Right forelimb (tissue), 1 donor: ENCODE data around the gene EGFL7.

Experiments used
- DNase-seq: peaks from one replicate; pipeline ENCODE4 v3.0.0-alpha.2; 2018

The EGFL7 gene

DNA sequence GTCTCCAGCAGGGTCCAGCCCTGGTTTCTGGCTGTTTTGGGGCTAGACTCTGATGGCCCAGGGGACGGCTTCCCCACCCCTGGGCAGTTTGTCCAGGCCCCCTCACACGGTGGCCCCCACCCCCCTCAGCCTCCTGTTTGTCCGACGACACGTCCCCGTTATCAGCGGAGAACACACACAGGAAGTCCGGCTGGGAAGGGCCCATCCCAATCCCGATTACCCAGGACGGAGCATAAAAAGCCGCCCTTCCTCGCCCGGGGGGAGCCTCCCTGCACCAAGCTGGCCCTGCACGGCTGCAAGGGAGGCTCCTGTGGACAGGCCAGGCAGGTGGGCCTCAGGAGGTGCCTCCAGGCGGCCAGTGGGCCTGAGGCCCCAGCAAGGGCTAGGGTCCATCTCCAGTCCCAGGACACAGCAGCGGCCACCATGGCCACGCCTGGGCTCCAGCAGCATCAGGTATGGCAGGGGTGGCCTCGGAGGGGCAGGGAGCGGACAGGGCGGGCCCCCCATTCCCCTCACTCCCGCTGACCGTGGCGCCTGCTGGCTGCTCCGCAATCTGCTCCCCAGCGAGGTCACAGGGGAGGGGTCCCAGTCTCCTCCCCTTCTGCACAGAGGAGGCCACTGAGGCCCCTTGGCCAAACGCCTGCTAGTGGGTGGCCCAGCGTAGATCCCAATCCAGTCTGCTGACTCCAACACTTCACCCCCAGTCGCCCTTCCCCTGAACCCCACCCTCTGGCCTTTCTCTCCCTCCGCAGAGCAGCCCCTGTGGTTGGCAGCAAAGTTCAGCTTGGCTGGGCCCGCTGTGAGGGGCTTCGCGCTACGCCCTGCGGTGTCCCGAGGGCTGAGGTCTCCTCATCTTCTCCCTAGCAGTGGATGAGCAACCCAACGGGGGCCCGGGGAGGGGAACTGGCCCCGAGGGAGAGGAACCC, at the start of gene EGFL7:
Gene EGFL7, plus strand, starts transcription at position 261 of the 926 bp plus-strand sequence. CDS start 5,367 bp downstream, outside the sequence.
- DNase-seq, result no peak

DNA sequence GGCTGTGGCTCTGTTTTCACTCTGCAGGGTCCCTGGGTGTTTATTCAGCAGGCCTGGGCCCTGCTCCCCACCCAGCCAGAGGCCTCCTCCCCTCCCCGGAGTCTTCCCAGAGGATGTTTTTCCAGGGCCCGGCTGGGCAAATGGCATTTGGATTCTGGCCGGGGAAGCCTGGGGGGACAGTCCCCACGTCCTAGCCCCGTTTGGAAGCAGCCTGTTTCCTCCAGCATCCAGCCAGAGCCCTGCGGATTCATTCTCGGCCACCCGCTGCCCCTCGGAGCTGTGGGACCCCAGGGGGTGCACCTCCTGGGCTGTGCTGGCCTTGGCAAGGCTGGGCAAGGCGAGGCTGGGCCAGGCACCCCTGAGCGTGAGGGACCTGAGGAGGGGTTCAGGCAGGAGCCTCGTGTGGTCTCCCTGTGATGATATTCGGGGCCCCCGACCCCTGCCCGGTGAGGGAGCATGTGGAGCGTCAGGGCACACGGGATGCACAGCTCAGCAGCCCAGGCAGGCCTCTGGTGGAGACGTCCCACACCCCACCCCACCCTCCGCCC, 48.8 kb upstream of the EGFL7 start:
- DNase-seq, result no peak

GRCh38 chr9:136614372-136614922, 48.3 kb upstream of the EGFL7 start:
- no peak for DNase-seq

DNA sequence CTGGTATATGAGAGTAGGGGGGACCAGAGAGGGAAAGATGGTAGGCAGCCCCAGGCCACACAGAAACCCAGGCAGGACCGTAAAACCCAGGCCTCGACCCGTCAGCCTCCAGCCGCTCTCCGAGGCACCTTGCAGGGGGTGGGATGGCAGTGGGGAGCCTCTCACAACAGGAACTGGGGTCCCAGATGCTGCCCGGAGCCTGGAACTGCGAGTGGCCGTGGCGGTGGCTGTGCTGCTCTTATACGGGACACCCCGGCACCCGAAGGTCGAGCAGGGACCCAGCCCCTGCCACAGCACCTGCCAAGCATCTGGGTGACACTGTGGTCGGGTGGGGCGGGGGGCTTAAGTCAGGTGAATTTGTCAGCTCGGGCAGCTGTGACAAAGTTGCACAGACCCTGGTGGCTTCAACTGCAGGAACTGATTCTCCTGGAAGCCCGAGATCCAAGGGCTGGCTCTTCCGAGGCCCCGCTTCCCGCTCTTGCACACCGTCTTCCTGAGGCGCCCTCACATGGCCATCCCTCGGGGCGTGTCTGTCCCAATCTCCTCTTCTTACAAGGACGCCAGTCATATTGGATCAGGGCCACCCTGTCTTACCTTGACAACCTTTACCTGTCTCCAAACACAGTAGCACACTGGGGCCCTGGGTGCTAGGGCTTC, 47.6 kb upstream of the EGFL7 start:
- DNase-seq, result no peak

- DNase-seq, result no peak
These were observed 46.9 kb upstream of the EGFL7 start for GRCh38 chr9:136615631-136616306.

GRCh38 chr9:136616307-136616635, 46.4 kb upstream of the EGFL7 start:
- no peak for DNase-seq

- DNase-seq, result no peak
These were observed 45.6 kb upstream of the EGFL7 start for GRCh38 chr9:136616948-136617695.

DNA sequence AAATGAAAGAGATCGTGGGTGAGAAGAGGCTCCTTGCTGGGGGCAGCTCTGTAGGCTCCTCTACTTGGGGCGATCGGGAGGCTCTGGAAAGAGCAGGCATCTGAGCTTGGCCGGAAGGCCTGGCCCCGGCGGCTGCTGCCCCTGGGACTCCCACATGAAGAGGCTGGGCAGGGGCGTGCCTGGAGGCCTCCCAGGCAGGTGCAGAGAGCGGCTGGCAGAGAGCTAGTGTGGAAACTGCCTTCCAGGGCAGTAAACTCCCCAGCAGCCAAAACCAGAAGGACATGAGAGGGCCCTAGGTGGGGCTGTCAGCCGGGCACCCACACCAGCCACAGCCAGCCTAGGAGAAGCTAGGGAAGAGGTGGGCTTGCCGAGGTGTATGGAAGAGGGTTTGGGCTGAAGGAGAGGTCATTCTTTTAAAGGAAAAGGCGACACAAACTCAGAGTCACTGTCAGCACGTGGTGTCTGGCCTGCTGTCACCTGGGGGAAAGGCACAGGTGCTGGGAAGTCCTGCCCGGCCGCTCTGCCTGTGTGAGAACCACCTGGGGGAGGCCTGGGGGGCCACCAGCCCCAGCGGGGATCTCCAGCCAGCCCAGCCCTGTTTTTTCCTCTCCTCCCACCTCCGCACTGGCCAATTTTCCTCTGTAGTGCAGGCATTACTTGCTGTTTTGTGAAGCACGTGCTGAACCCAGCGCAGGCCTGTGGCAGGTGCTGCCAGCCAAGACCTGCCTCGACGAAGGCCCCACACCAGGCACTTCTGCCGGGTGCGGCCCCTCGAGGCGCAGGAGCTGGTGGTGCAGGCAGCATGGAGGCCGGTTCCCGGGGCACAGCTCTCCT, 44.8 kb upstream of the EGFL7 start:
- DNase-seq, result no peak

- no peak for DNase-seq
These were observed 43.9 kb upstream of the EGFL7 start for GRCh38 chr9:136618580-136619547.

DNA sequence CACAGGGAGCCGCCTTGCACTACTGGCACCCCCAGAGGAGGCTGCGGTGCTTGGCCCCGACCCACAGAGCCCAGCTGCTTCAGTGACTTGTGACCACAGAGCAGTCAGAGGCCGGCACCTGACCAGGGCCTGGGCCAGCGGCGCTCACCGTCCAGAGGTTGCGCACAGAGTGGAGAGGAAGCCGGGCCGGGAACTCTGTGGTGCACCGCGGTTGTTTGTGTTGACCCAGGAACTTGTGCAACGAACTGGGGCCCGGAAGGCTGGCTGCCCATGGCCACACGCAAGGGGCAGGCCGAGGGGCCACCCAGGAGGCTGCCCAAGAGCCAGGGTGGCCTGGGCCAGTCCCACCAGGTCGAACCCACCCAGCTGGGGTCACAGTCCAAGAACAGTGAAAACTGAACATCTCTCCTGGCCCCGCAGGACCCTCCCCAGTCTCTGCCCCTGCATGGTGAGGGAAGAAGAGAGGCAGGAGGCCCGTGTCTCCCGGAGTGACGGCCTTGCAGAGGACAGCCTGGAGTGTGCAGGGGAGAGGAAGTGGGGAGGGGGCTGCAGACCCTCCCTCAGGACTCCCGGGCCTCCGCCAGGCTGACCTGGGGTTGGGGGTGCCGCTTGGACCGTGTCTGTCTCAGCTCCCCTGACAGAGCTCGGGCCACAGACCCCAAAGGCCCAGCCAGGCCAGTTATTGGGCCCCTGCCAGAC, 42.8 kb upstream of the EGFL7 start:
- DNase-seq, result no peak

DNA sequence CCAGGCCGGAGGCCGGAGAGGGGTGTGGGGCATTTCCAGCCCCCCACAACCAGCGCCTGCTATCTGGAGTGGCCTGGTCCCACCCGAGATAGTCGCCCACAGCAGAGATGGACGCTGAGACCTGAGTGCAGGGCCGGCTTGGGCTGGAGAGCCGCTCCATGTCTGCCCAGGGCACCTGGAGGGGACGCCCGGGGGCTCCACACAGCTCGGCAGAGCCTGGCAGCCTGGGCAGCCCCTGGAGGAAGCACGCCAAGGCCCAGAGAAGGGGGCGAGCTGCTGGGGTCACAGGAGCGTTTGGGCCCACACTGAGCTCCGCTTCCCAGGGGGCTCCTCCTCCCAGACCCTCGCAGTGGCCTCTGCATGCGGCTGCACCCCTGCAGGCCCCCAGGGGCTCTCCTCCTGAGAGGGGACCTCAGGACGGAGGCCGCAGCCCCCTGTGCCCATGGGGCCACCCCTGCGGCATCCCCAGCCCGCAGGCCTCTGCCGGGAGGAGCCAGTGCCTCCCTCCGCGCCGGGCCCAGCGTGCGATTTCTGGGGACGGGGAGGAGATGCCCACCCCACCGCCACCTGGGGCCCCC, 42.2 kb upstream of the EGFL7 start:
- DNase-seq, result no peak

- DNase-seq, result no peak
These were observed 41.5 kb upstream of the EGFL7 start for GRCh38 chr9:136621019-136621733.

DNA sequence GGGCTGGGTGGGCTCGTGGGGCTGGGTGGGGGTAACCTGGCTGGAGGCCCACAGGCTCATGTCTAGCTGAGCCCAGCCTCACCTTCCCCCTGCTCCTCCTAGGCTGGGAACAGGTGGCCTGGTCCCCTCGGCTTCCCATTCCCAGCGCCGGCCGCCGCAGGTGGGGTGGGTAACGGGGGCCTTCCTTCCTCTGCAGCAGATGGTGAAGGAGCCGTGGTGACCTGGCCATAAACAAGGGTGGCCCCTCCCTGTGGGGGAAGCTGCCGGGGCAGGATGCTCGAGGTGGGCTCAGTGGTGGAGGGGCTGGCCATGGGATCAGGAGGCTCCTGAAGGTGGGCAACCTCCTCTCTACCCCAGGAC, 41.0 kb upstream of the EGFL7 start:
- DNase-seq, result no peak

DNA sequence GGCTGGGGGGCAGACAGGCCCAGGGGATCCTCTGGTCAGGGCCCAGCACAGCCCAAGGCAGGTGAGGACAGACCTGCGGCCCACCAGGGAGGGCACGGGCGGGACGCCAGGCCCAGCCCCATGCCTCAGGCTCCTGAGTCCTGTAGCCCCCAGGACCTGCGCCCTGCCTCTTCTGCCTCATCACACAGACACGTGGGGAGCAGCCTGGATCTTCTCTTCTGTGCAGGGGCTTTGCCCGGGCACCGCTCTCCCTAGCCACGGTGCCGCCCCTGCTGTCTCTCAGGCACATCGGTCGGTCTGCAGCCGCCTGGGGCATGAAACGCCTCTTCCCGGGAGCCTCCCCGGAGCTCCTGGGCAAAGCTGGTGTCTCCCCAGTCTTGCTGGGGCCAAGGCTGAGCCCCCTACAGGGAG, 40.2 kb upstream of the EGFL7 start:
- DNase-seq, result no peak

DNA sequence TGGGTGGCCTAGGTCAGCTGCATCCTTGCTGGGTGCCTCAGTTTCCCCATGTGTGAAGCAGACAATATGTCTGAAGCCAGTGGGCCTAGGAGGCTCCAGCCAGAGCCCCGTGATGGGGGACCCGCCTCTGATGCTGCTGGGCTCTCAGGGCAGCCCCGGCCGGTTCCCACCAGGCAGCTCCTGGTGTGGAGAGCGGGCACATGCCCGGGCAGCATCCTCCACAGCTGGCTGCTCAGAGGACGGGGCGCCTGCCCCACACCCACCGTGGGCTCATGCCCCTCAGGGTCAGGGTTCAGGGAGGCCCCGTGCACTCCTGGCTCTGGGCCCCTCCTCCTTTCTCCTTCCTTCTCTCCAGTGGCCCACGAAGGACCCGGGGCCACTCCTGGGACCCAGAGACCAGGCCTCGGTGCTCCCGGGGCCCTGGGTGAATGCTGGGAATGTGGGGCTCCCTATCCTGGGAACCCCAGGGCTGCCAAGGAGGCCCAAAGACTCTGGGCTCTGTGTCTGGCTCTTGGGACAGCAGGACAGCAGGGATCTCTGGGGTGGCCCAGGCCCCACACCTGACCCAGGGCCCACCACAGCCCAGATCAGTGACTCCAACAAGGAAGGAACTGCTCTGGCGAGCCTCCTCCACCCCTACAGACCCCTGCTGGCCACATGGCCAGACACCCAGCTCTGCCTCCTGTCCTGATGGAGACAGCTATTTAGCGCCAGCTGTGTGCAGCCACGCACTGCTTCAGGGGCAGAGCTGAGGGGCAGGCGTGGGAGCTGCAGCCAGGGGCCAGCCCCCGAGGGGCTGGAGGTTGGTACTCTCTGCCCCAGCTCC, 39.5 kb upstream of the EGFL7 start:
- DNase-seq, result no peak

- DNase-seq, result no peak
These were observed 38.9 kb upstream of the EGFL7 start for GRCh38 chr9:136623842-136624183.

DNA sequence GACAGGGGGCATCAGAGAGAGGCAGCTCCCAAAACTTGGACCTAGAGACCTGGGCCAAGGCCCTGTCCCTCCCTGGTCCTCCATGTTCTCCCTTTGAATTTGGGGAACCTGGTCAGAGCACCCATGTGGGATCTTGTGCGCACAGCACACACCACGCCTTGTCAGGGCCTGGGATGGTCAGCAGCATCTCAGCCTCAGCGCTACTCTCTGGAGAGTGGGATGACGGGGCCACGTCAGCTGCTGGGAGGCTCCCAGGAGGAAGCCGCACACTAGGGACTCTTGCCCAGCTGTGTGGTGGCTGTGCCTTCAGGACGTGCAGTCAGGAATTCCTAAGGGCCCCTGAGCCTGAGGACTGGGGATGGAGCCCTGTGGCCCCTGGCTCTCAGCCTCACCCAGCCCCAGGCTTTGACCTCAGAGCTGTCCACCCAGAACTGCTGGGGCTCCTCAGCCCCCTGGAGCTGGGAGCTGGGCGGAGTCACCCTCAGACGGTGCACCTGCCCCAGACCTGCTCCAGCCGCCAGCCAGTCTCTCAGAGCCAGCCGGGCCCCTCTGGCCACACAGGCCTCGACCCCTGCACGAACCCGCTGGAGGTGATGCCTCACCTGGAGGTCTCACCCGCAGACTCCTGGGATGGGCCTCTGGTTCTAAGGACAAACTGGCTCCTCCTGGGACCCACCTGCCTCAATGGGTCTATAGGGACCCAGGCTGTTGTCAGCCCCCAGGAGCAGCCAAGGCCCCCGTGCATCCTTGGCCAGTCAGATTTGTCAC, 38.3 kb upstream of the EGFL7 start:
- DNase-seq, result no peak
